Endothelial cell of umbilical vein (primary cell): ENCODE results near the gene LDLRAD4.

Experiments
- EZH2 ChIP-seq: IDR thresholded peaks from 2 replicates; pipeline ENCODE4 v1.6.1; 2012; ENCODE audit warnings: borderline replicate concordance, low read depth, mild to moderate bottlenecking, moderate library complexity, low read length, inconsistent platforms; ENCODE audit not compliant: severe bottlenecking
- JUN ChIP-seq: IDR thresholded peaks from 2 replicates; pipeline ENCODE4 v1.6.1; 2011; ENCODE audit warnings: borderline replicate concordance, low read depth; ENCODE audit not compliant: insufficient read length, insufficient read depth
- MYC ChIP-seq: IDR thresholded peaks from one replicate; pipeline ENCODE4 v1.6.1; 2011; ENCODE audit warnings: mild to moderate bottlenecking, low read depth, low read length
- POLR2A ChIP-seq: IDR thresholded peaks from 2 replicates; pipeline ENCODE4 v1.6.1; 2012; ENCODE audit warnings: low read depth, mild to moderate bottlenecking, control low read depth, low read length
- POLR2AphosphoS5 ChIP-seq: IDR thresholded peaks from 2 replicates; pipeline ENCODE4 v1.6.1; 2012; ENCODE audit warnings: low read depth, mild to moderate bottlenecking, control low read depth, low read length, moderate library complexity; ENCODE audit not compliant: insufficient read depth
- TF ChIP-seq, protein P1 (sequence below), 2 donors: IDR thresholded peaks; 1 replicate in 1 of 2; 2 replicates in 1 of 2; pipeline ENCODE4 v1.5.1; 2011; ENCODE audit warnings: low read length in 2 of 2, mild to moderate bottlenecking in 2 of 2, moderate library complexity in 2 of 2, control low read depth in 1 of 2, inconsistent platforms in 1 of 2, low read depth in 1 of 2; ENCODE audit not compliant: insufficient read depth in 1 of 2; ENCODE audit errors: extremely low read depth in 1 of 2
- TF ChIP-seq, protein P2 (sequence below): IDR thresholded peaks from 2 replicates; pipeline ENCODE4 v1.6.1; 2011; ENCODE audit not compliant: insufficient read depth, insufficient read length

DNA sequence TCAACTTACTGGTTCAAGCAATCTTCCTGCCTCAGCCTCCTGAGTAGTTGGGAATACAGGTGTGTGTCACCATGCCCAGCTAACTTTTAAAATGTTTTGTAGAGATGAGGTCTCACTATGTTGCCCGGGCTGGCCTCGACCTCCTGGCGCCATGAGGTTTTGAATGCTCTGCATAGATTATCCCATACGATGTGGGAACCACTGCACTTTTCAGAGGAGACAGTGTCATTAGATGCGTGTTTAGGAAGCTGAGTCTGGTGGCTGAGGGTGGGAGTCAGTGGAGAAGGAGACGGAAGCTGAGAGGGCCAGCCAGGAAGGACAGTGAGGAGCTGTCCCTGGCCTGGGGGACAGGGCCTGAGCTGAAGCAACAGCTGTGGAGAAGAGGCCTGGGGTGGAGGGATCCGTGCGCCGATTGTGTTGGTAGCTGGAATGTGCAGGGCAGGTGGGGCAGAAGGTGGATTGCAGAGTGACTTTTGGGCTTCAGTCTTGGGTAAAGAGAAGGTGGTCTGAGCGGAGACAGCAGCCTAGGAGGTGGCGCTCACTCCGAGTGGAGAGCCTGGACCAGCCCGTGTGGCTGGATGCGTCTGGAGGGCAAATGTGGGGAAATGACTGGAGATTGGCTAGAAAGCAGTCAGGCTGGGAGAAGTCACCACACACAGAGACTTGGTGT lies 68.0 kb downstream of the LDLRAD4 start:
- no peak for TF ChIP-seq EZH2
- TF ChIP-seq, protein P1, sequence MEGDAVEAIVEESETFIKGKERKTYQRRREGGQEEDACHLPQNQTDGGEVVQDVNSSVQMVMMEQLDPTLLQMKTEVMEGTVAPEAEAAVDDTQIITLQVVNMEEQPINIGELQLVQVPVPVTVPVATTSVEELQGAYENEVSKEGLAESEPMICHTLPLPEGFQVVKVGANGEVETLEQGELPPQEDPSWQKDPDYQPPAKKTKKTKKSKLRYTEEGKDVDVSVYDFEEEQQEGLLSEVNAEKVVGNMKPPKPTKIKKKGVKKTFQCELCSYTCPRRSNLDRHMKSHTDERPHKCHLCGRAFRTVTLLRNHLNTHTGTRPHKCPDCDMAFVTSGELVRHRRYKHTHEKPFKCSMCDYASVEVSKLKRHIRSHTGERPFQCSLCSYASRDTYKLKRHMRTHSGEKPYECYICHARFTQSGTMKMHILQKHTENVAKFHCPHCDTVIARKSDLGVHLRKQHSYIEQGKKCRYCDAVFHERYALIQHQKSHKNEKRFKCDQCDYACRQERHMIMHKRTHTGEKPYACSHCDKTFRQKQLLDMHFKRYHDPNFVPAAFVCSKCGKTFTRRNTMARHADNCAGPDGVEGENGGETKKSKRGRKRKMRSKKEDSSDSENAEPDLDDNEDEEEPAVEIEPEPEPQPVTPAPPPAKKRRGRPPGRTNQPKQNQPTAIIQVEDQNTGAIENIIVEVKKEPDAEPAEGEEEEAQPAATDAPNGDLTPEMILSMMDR (IDR thresholded peaks at IDR 0.05; ENCODE audit: extremely low read depth in 1 of 2, insufficient read depth in 1 of 2, low read depth in 1 of 2, low read length in 2 of 2) = no peak
- TF ChIP-seq, protein P2, sequence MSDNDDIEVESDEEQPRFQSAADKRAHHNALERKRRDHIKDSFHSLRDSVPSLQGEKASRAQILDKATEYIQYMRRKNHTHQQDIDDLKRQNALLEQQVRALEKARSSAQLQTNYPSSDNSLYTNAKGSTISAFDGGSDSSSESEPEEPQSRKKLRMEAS = no peak
- TF ChIP-seq POLR2A = no peak
- no peak for TF ChIP-seq POLR2AphosphoS5
- no peak for TF ChIP-seq JUN
- no peak for TF ChIP-seq MYC
